Memory B cell (primary cell): Measurements from ENCODE around the gene FTO.

ENCODE experiments used
- ATAC-seq: fragments of 150-1000 bp; cut with Tn5 transposase; 2 replicates; pipeline ENCODE4 v1.10.0; 2021; ENCODE audit warnings: low read depth, mild to moderate bottlenecking, moderate library complexity
- DNase-seq, 2 donors: peaks; one replicate each; pipeline ENCODE4 v3.0.0; 2022; ENCODE audit warnings: low spot score in 2 of 2
- H3K27ac Mint-ChIP-seq: one replicate; pipeline ENCODE4 v1.8.0; 2022; ENCODE audit warnings: mild to moderate bottlenecking, moderate library complexity, mixed read lengths
- H3K27me3 Mint-ChIP-seq: one replicate; pipeline ENCODE4 v1.8.0; 2022; ENCODE audit warnings: mixed read lengths
- H3K36me3 Mint-ChIP-seq: one replicate; pipeline ENCODE4 v1.8.0; 2022; ENCODE audit warnings: mild to moderate bottlenecking, mixed read lengths
- H3K4me1 Mint-ChIP-seq: one replicate; pipeline ENCODE4 v1.8.0; 2022; ENCODE audit warnings: mixed read lengths
- H3K4me3 Mint-ChIP-seq: one replicate; pipeline ENCODE4 v1.8.0; 2022; ENCODE audit warnings: mild to moderate bottlenecking, moderate library complexity, mixed read lengths
- H3K9me3 Mint-ChIP-seq: one replicate; pipeline ENCODE4 v1.8.0; 2022; ENCODE audit warnings: mixed read lengths

The FTO gene

GRCh38 chr16:53789137-53789536 lies 85.2 kb downstream of the FTO start:
- H3K27me3 Mint-ChIP-seq = no peaks in the 10 kb centered on the region
- DNase-seq = no peak
- no peak overlapping the region for H3K4me3 Mint-ChIP-seq
- ATAC-seq = no peak
- H3K27ac Mint-ChIP-seq = no peak overlapping the region
- H3K9me3 Mint-ChIP-seq = peaks cover 1% of the 10 kb centered on the region
- peaks cover 23% of the 10 kb centered on the region for H3K4me1 Mint-ChIP-seq
- peaks cover 4% of the 10 kb centered on the region for H3K36me3 Mint-ChIP-seq

- no peaks in the 10 kb centered on the region for H3K9me3 Mint-ChIP-seq
- ATAC-seq (no peak), DNase-seq (no peak)
- H3K27ac Mint-ChIP-seq = no peak overlapping the region
- peaks cover 31% of the 10 kb centered on the region for H3K4me1 Mint-ChIP-seq
- H3K36me3 Mint-ChIP-seq = peaks cover 2% of the 10 kb centered on the region
- H3K27me3 Mint-ChIP-seq = no peaks in the 10 kb centered on the region
- H3K4me3 Mint-ChIP-seq = no peak overlapping the region
These were observed 88.4 kb downstream of the FTO start for GRCh38 chr16:53792161-53792951.

GRCh38 chr16:53803451-53803850 lies 99.5 kb downstream of the FTO start:
- DNase-seq = no peak
- peaks cover 12% of the 10 kb centered on the region for H3K9me3 Mint-ChIP-seq
- no peak for ATAC-seq
- H3K36me3 Mint-ChIP-seq = peaks cover 10% of the 10 kb centered on the region
- no peak overlapping the region for H3K4me3 Mint-ChIP-seq
- peaks cover 28% of the 10 kb centered on the region for H3K4me1 Mint-ChIP-seq
- no peak overlapping the region for H3K27ac Mint-ChIP-seq
- no peaks in the 10 kb centered on the region for H3K27me3 Mint-ChIP-seq

GRCh38 chr16:53803998-53804397 lies 100.0 kb downstream of the FTO start:
- Mint-ChIP-seq H3K4me1 (peaks cover 29% of the 10 kb centered on the region), H3K4me3 (no peak overlapping the region), H3K9me3 (peaks cover 11% of the 10 kb centered on the region), H3K27me3 (no peaks in the 10 kb centered on the region), H3K27ac (no peak overlapping the region), H3K36me3 (peaks cover 7% of the 10 kb centered on the region)
- no peak for DNase-seq
- no peak for ATAC-seq

GRCh38 chr16:53804467-53804866 lies 100.5 kb downstream of the FTO start:
- Mint-ChIP-seq H3K27ac (no peak overlapping the region), H3K36me3 (peaks cover 7% of the 10 kb centered on the region), H3K4me3 (no peak overlapping the region), H3K27me3 (no peaks in the 10 kb centered on the region), H3K4me1 (peaks cover 27% of the 10 kb centered on the region), H3K9me3 (peaks cover 8% of the 10 kb centered on the region)
- DNase-seq (no peak), ATAC-seq (no peak)

- Mint-ChIP-seq H3K4me1 (peaks cover 27% of the 10 kb centered on the region), H3K9me3 (peaks cover 8% of the 10 kb centered on the region), H3K27ac (no peak overlapping the region), H3K27me3 (no peaks in the 10 kb centered on the region), H3K4me3 (no peak overlapping the region), H3K36me3 (peaks cover 7% of the 10 kb centered on the region)
- ATAC-seq (no peak), DNase-seq (no peak)
These were observed 101.2 kb downstream of the FTO start for GRCh38 chr16:53805113-53805512.

- H3K27me3 Mint-ChIP-seq = no peaks in the 10 kb centered on the region
- H3K36me3 Mint-ChIP-seq = peaks cover 12% of the 10 kb centered on the region
- H3K27ac Mint-ChIP-seq = no peak overlapping the region
- H3K9me3 Mint-ChIP-seq = peaks cover 8% of the 10 kb centered on the region
- ATAC-seq (no peak), DNase-seq (no peak)
- H3K4me1 Mint-ChIP-seq = peaks cover 29% of the 10 kb centered on the region
- no peak overlapping the region for H3K4me3 Mint-ChIP-seq
These were observed 101.8 kb downstream of the FTO start for GRCh38 chr16:53805752-53806151.

GRCh38 chr16:53809088-53809932 lies 105.4 kb downstream of the FTO start:
- no peak for ATAC-seq
- no peak for DNase-seq
- Mint-ChIP-seq H3K4me3 (no peak overlapping the region), H3K4me1 (peaks cover 17% of the 10 kb centered on the region), H3K27me3 (no peaks in the 10 kb centered on the region), H3K36me3 (peaks cover 18% of the 10 kb centered on the region), H3K9me3 (no peaks in the 10 kb centered on the region), H3K27ac (no peak overlapping the region)

GRCh38 chr16:53812914-53813313 lies 109.0 kb downstream of the FTO start:
- H3K27ac Mint-ChIP-seq = no peak overlapping the region
- H3K9me3 Mint-ChIP-seq = peaks cover 4% of the 10 kb centered on the region
- H3K4me1 Mint-ChIP-seq = peaks cover 12% of the 10 kb centered on the region
- ATAC-seq (no peak), DNase-seq (no peak)
- H3K36me3 Mint-ChIP-seq = peaks cover 40% of the 10 kb centered on the region
- no peaks in the 10 kb centered on the region for H3K27me3 Mint-ChIP-seq
- no peak overlapping the region for H3K4me3 Mint-ChIP-seq

- DNase-seq (no peak), ATAC-seq (no peak)
- Mint-ChIP-seq H3K36me3 (peaks cover 40% of the 10 kb centered on the region), H3K27me3 (no peaks in the 10 kb centered on the region), H3K27ac (no peak overlapping the region), H3K4me1 (peaks cover 9% of the 10 kb centered on the region), H3K9me3 (peaks cover 4% of the 10 kb centered on the region), H3K4me3 (no peak overlapping the region)
These were observed 110.8 kb downstream of the FTO start for GRCh38 chr16:53814801-53815200.

GRCh38 chr16:53816211-53816836 lies 112.4 kb downstream of the FTO start:
- Mint-ChIP-seq H3K27me3 (no peaks in the 10 kb centered on the region), H3K36me3 (peaks cover 33% of the 10 kb centered on the region), H3K9me3 (peaks cover 4% of the 10 kb centered on the region), H3K4me3 (no peak overlapping the region), H3K4me1 (peaks cover 7% of the 10 kb centered on the region), H3K27ac (no peak overlapping the region)
- ATAC-seq (no peak), DNase-seq (no peak)

GRCh38 chr16:53817117-53817755 lies 113.3 kb downstream of the FTO start:
- H3K4me1 Mint-ChIP-seq = peaks cover 10% of the 10 kb centered on the region
- peaks cover 25% of the 10 kb centered on the region for H3K36me3 Mint-ChIP-seq
- no peaks in the 10 kb centered on the region for H3K27me3 Mint-ChIP-seq
- no peak for ATAC-seq
- no peak overlapping the region for H3K4me3 Mint-ChIP-seq
- no peak for DNase-seq
- peaks cover 4% of the 10 kb centered on the region for H3K9me3 Mint-ChIP-seq
- H3K27ac Mint-ChIP-seq = no peak overlapping the region

GRCh38 chr16:53817812-53818550 lies 114.0 kb downstream of the FTO start:
- H3K9me3 Mint-ChIP-seq = peaks cover 4% of the 10 kb centered on the region
- H3K4me1 Mint-ChIP-seq = peaks cover 10% of the 10 kb centered on the region
- no peak overlapping the region for H3K27ac Mint-ChIP-seq
- H3K27me3 Mint-ChIP-seq = no peaks in the 10 kb centered on the region
- H3K4me3 Mint-ChIP-seq = no peak overlapping the region
- H3K36me3 Mint-ChIP-seq = peaks cover 25% of the 10 kb centered on the region
- ATAC-seq = no peak
- no peak for DNase-seq
